NK-92 (cell line): ENCODE data around the gene PTGIS.

Experiments used
- DNase-seq: peaks from one replicate; lab custom pipeline; 2025; ENCODE audit not compliant: unreplicated experiment; lab: John Stamatoyannopoulos, UW

Gene PTGIS

DNA sequence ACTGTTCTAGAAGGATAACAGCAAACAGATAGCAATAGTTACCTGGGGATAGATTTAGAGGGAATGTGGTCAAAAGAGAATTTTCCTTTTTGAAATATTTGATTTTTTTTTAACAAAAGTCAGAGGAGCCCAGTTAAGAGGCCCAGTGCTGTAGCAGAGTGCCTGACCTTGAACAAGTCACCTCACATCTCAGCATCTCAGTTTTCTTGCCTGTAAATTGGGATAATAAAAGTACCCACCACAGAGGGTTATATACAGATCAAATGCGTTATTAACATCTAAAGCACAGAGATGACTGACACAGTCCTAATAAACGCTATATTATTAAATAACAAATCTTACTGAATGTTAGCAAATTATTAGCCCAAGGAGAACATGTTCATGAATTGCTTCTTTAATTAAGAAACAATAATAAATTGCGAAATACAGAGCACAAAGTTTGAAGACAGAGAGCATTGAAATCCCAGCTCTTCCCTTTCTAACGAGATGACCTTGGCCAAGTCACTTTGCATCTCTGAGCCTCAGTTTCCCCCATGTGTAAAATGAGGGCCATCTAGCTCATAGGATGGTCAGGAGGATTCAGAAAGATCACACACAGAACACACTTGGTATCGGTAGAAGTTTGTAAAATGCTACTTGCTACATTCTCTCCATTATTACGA, 35.5 kb downstream of the PTGIS start:
- no peak for DNase-seq

- DNase-seq, result no peak
These were observed 38.5 kb downstream of the PTGIS start for GRCh38 chr20:49529470-49529869.

DNA sequence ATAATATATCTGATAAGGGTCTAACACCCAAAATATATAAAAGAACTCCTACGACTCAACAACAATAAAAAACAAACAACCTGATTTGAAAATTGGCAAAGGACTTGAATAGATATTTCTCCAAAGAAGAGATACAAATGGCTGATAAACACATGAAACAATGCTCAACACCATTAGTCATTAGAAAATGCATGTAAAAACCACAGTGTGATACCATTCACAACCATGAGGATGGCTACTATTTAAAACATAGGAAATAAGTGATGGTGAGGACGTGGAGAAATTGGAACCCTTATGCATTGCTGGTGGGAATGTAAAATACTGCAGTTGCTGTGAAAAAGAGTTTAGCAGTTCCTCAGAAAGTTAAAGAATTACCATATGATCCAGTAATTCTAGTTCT, 41.4 kb downstream of the PTGIS start:
- no peak for DNase-seq

DNA sequence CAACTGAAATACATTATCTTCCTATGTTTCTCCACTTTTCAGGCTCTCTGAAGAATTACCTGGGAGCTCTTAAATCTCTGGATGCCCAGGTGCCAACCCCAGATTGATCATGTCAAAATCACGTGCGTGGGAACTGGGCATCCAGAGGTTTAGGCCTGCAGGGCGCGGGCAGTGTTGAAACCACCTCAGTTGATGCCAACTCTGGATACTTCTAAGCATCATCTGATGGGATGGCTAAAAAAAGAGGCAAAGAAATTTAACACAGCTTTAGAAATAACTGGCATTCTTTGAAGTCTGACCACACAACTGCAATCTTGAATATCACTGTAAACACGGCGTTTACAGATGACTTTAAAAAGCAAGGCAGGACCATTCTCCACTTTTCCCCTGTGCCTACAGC, 41.9 kb downstream of the PTGIS start:
- no peak for DNase-seq

- no peak for DNase-seq
These were observed 44.1 kb downstream of the PTGIS start for GRCh38 chr20:49523767-49524360.

DNA sequence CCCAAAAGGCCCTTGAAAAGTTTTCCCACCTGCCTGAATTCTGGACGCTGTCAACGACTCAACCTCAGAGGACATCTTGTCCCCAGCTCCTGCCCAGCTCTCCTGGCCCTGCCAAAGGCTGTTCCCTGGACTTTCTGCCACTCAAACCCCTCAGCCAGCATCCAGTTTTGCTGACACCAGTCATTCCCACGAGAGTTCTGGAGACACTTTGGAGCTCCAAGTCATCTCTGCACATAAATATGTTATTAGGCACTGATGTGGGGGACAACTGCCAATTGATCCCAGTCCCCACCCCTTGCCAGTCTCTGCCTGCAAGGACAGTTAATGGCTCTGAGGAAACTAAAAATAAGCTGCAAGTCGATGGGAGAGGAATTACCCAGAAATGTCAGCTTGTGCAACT, 46.6 kb downstream of the PTGIS start:
- no peak for DNase-seq

GRCh38 chr20:49519777-49520359, 48.1 kb downstream of the PTGIS start:
- no peak for DNase-seq

DNA sequence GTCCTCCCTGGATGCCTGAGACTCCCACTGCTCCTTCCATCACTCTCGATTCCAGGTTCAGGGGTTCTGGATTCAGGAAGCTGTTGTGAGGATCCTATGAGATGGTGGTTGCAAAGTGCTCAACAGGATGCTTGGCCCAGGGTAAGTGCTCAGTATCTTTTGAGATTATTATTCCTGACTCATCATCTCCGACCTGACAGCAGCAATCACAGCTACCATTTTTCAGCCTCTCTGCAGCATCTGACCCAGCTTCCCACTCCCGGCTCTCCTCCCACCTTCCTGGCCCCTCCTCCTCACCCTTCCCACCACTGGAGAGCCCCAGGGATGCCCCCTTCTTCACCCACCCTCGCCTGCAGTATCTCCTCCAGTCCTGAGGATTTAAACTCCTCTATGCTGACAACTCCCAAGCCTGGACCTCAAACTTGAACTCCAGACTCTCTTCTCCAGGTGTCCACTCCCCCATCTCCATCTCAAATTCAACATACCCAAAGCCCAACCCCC, 48.7 kb downstream of the PTGIS start:
- DNase-seq, result no peak

GRCh38 chr20:49518576-49518975, 49.4 kb downstream of the PTGIS start:
- DNase-seq, result no peak

GRCh38 chr20:49517805-49518100, 50.2 kb downstream of the PTGIS start:
- DNase-seq, result no peak

DNA sequence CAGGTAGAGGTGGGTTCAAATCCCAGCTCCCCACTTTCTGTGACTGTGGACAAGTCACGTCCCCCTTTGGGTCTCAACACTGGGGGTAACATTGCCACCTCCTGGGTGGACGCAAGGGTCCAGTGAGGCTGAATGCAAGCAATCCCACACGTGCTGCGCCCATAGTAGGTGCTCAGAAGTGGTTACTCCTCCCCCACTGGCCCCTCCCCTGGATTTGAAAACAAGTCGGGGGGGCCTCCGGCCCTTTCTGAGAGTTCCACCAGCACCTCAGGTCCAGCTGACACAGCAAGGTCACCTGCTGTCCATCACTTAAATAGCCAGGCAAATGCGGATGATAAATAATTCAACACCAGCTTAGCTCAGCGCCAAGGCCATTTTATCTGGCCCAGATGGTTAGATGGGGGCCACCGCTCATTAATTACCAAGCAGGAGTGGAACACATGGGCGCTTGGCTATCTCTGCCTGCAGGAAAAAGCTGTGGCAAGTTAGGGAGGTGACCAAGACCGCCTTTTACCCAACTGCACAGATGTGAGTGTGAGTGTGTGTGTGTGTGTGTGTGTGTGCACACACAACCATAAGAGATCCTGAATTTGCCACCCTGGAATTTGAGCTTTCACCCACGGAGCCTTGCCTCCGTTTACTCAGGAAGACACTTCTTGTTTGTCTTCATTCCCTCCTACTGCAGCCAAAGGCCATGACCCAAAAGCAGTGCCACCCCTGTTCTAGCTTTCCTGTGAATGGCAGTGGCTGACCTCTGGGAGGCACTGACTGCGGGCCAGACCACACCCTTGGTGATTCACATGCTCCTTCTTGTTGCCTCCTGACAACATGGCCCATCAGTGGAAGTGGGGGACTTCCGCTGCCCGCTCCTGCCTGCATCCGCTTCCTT, 50.8 kb downstream of the PTGIS start:
- DNase-seq, result no peak

DNA sequence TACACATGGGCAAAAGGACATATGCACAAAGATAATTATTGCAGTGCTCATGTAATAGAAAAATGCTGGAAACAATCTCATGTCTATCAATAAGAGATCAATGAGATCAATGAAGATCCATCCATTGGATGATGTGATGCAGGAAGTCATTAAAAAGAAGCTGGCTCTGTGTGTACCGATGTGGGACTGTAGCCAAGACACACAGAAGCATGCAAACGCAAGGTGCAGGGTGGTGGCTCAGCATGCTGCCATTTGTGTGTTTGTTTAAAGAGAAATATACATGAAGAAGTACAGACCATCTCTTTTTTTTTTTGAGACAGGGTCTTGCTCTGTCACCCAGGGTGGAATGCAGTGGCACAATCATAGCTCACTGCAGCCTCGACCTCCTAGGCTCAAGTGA, 52.4 kb downstream of the PTGIS start:
- no peak for DNase-seq

DNA sequence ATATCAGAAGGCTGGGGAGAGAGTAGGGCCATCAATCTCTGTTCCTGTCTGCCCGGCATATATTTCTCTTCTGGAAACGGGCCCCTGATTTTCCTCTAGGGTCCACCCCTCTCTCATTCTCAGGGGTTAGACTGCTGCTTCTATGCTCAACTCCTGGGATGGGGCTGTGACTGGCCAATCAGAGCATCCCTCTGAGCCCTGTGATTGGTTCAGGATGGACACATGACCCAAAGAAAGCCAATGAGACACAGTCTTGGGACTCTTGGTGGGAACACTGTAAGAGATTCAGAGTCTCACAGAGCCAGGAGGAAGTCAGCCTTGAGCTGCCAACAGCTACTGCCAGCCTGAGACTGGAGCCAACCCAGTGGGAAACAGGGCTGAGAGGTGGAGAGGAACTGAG, 54.4 kb downstream of the PTGIS start:
- DNase-seq, result no peak

- no peak for DNase-seq
These were observed 54.9 kb downstream of the PTGIS start for GRCh38 chr20:49513009-49513408.

DNA sequence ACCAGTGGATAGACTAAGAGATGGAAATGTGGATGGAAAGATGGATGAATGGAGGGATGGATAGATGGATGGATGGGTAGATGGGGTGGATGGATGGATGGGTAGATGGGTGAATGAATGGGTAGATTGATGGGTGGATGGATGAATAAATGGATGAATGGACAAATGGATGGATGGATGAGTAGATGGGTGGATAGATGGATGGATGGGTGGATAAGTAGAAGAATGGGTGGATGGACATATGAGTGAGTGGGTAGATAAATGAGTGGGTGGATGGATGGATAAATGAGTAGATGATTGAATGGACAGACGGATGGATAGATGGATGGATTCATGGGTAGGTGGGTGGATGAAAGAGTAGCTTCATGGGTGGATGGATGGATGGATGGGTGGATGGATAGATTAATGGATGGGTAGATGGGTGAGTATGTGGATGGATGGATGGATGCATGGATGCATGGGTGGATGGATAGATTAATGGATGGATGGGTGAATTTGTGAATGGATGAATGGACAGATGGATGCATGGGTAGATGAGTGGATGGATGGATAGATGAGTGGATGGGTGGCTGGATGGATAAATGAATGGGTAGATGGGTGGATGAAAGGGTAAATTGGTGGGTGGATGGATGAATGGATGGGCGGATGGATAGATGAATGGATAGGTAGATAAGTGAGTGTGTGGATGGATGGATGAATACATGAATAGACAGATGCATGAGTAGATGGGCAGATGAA, 56.0 kb downstream of the PTGIS start:
- DNase-seq, result no peak

GRCh38 chr20:49510562-49511122, 57.3 kb downstream of the PTGIS start:
- DNase-seq, result no peak

DNA sequence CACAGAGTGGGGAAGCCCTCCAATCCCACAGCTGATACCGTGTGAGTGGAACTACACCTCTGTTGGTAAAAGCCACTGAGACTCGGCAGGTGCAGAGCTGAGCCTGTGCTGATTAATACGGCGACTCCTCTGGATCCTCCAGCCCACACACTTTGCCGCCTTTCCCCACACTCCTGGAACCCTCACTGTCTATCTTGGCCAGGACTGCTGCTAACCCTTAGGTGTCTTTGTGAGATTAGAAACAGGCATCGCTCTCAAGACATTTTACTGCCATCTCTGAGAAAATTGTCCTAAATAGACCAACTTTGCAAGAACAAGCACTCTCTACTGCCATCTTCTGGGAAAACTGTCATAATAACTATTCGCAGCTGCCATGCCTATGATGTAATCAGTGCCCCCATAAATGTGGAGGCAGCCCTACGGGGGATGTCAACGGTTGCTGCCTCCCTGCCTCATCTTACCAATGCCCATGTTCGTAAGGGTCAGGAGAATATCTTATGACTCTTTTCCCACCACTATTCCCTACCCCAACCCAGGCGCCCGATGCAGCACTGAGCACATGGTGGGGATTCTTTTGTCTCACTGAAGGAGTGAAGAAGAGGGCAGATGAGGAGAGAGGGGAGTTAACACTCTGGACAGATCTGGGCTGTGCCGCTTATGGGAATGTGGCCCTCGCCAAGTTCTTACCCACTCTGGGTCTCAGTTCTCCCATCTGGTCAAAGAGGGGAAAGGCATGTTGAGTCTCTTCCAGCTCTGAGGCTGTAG, 59.3 kb downstream of the PTGIS start:
- no peak for DNase-seq

- no peak for DNase-seq
These were observed 60.0 kb downstream of the PTGIS start for GRCh38 chr20:49507741-49508434.

GRCh38 chr20:49505518-49505917, 62.4 kb downstream of the PTGIS start:
- DNase-seq, result no peak
